ENCODE measurements around the gene KRTAP10-6.
"Not testable (repeated sequence)": the region's sequence is repeated elsewhere in the genome, so short reads cannot be mapped to it uniquely, and the experiment has no call there.

Gene KRTAP10-6

GRCh38 chr21:44601596-44602462 is 9.5 kb upstream of the KRTAP10-6 start:
- Histone ChIP-seq H3K79me2 (ENCODE audit: insufficient read depth, low read length) (no peaks in the 10 kb centered on the region), H3F3A (ENCODE audit: insufficient read depth) (no peaks in the 10 kb centered on the region), H3K9ac (ENCODE audit: low read length) (no peak overlapping the region), H3K4me2 (ENCODE audit: low read depth, low read length, poor library complexity, severe bottlenecking) (no peak overlapping the region), H3K27ac (ENCODE audit: low read depth, low read length) (no peak overlapping the region), H3K9me2 (replicated peaks; ENCODE audit: insufficient read depth, low read length) (no peaks in the 10 kb centered on the region), H4K20me1 (ENCODE audit: low read depth, low read length) (no peaks in the 10 kb centered on the region), H3K9me3 (ENCODE audit: insufficient read depth, low read length) (no peaks in the 10 kb centered on the region), H3K4me3 (ENCODE audit: insufficient read depth, low read length, poor library complexity, severe bottlenecking) (no peak overlapping the region), H3K27me3 (ENCODE audit: low read length) (no peaks in the 10 kb centered on the region), H3K36me3 (ENCODE audit: low read length) (no peaks in the 10 kb centered on the region), H2AFZ (ENCODE audit: low read depth, low read length, severe bottlenecking) (no peak overlapping the region)
- no peak for TF ChIP-seq CTCF (IDR thresholded peaks at IDR 0.05; ENCODE audit: insufficient read depth, low read length, poor library complexity, severe bottlenecking)
- TF ChIP-seq EZH2phosphoT487 (conservative IDR thresholded peaks at IDR 0.05; ENCODE audit: low read length), result no peak

DNA sequence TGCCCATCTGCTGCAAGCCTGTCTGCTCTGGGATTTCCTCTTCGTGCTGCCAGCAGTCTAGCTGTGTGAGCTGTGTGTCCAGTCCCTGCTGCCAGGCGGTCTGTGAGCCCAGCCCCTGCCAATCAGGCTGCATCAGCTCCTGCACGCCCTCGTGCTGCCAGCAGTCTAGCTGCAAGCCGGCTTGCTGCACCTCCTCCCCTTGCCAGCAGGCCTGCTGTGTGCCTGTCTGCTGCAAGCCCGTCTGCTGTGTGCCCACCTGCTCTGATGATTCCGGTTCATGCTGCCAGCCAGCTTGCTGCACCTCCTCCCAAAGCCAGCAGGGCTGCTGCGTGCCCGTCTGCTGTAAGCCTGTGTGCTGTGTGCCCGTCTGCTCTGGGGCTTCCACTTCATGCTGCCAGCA is 8.8 kb upstream of the KRTAP10-6 start:
- H3K36me3 ChIP-seq (ENCODE audit: low read length); H3K79me2 ChIP-seq (ENCODE audit: insufficient read depth, low read length); H3F3A ChIP-seq (ENCODE audit: insufficient read depth); H3K27ac ChIP-seq (ENCODE audit: low read depth, low read length); H2AFZ ChIP-seq (ENCODE audit: low read depth, low read length, severe bottlenecking); H4K20me1 ChIP-seq (ENCODE audit: low read depth, low read length); H3K4me2 ChIP-seq (ENCODE audit: low read depth, low read length, poor library complexity, severe bottlenecking); H3K9me2 ChIP-seq (replicated peaks; ENCODE audit: insufficient read depth, low read length); H3K9me3 ChIP-seq (ENCODE audit: insufficient read depth, low read length); H3K9ac ChIP-seq (ENCODE audit: low read length); H3K27me3 ChIP-seq (ENCODE audit: low read length); H3K4me3 ChIP-seq (ENCODE audit: insufficient read depth, low read length, poor library complexity, severe bottlenecking): not testable (repeated sequence)

DNA sequence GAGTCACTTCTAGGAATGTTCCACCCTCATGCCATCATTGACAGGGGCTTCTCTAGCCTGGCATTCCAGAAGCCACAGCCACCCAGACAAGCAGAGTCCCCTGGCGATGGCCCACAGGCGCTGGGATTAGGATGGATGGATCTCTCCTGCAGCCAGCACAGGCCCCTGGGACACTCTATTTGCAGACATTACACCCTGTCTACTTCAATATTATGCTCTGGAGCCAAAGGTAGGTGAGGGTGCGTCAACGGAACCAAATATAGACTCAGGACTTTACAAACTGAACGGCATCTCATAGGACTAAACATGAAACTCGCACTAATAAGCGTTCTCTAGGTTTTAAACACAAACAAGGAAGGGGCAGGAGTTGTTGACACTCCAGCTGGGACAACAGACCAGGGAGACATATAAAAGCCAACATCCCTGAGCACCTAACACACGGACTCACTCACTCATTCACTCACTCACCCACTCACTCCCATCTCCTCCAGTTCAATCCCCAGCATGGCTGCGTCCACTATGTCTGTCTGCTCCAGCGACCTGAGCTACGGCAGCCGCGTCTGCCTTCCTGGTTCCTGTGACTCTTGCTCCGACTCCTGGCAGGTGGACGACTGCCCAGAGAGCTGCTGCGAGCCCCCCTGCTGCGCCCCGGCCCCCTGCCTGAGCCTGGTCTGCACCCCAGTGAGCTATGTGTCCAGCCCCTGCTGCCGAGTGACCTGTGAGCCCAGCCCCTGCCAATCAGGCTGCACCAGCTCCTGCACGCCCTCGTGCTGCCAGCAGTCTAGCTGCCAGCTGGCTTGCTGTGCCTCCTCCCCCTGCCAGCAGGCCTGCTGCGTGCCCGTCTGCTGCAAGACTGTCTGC is 8.0 kb upstream of the KRTAP10-6 start, which contains the start of gene KRTAP10-7:
Gene KRTAP10-7 (plus strand): TSS at position 480 of the 861 bp plus-strand sequence. CDS start 25 bp downstream, at position 505.
- not testable (repeated sequence) for H3K9ac ChIP-seq (ENCODE audit: low read length); H3K27me3 ChIP-seq (ENCODE audit: low read length); H2AFZ ChIP-seq (ENCODE audit: low read depth, low read length, severe bottlenecking); H3K79me2 ChIP-seq (ENCODE audit: insufficient read depth, low read length); H3F3A ChIP-seq (ENCODE audit: insufficient read depth); H4K20me1 ChIP-seq (ENCODE audit: low read depth, low read length); H3K4me2 ChIP-seq (ENCODE audit: low read depth, low read length, poor library complexity, severe bottlenecking); H3K9me3 ChIP-seq (ENCODE audit: insufficient read depth, low read length); H3K27ac ChIP-seq (ENCODE audit: low read depth, low read length); H3K4me3 ChIP-seq (ENCODE audit: insufficient read depth, low read length, poor library complexity, severe bottlenecking); H3K9me2 ChIP-seq (replicated peaks; ENCODE audit: insufficient read depth, low read length); H3K36me3 ChIP-seq (ENCODE audit: low read length)

- Histone ChIP-seq H3K4me3 (ENCODE audit: insufficient read depth, low read length, poor library complexity, severe bottlenecking) (no peak overlapping the region), H2AFZ (ENCODE audit: low read depth, low read length, severe bottlenecking) (no peak overlapping the region), H4K20me1 (ENCODE audit: low read depth, low read length) (no peaks in the 10 kb centered on the region), H3K9me2 (replicated peaks; ENCODE audit: insufficient read depth, low read length) (no peaks in the 10 kb centered on the region), H3K4me2 (ENCODE audit: low read depth, low read length, poor library complexity, severe bottlenecking) (no peak overlapping the region), H3K79me2 (ENCODE audit: insufficient read depth, low read length) (no peaks in the 10 kb centered on the region), H3K36me3 (ENCODE audit: low read length) (no peaks in the 10 kb centered on the region), H3K9me3 (ENCODE audit: insufficient read depth, low read length) (no peaks in the 10 kb centered on the region), H3K27me3 (ENCODE audit: low read length) (no peaks in the 10 kb centered on the region), H3K9ac (ENCODE audit: low read length) (no peak overlapping the region), H3K27ac (ENCODE audit: low read depth, low read length) (no peak overlapping the region), H3F3A (ENCODE audit: insufficient read depth) (no peaks in the 10 kb centered on the region)
- TF ChIP-seq EZH2phosphoT487 (conservative IDR thresholded peaks at IDR 0.05; ENCODE audit: low read length) (no peak), CTCF (IDR thresholded peaks at IDR 0.05; ENCODE audit: insufficient read depth, low read length, poor library complexity, severe bottlenecking) (no peak)
These were observed 7.1 kb upstream of the KRTAP10-6 start for GRCh38 chr21:44599264-44600029.
